HG03460 (cell line): Measurements from ENCODE around the gene NOL4L.
"Not testable (repeated sequence)": the region's sequence is repeated elsewhere in the genome, so short reads cannot be mapped to it uniquely, and the experiment has no call there.

Experiments
- ATAC-seq: cut with Tn5 transposase; IDR thresholded peaks from one replicate; pipeline ENCODE4 v1.9.1; 2021; ENCODE audit not compliant: unreplicated experiment

Gene NOL4L

GRCh38 chr20:32436142-32436861 is 148.8 kb downstream of the NOL4L start:
- no peak for ATAC-seq

- ATAC-seq: no peak
Observed at GRCh38 chr20:32435449-32436107, 149.6 kb downstream of the NOL4L start.

- ATAC-seq: no peak
Observed at GRCh38 chr20:32434434-32434833, 150.7 kb downstream of the NOL4L start.

DNA sequence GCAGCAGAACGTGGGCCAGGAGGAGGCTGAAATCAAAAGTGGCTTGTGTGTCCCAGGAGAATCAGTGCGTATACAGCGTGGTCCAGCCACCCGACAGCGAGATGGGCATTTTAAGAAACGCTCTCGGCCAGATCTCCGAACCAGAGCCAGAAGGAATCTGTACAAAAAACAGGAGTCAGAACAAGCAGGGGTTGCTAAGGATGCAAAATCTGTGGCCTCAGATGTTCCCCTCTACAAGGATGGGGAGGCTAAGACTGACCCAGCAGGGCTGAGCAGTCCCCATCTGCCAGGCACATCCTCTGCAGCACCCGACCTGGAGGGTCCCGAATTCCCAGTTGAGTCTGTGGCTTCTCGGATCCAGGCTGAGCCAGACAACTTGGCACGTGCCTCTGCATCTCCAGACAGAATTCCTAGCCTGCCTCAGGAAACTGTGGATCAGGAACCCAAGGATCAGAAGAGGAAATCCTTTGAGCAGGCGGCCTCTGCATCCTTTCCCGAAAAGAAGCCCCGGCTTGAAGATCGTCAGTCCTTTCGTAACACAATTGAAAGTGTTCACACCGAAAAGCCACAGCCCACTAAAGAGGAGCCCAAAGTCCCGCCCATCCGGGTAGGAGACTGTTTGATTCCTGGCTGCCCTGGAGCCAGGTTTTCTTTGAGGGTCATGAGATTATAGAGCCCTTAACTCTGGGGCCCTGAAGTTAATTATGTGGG is 151.7 kb downstream of the NOL4L start:
- no peak for ATAC-seq

GRCh38 chr20:32432277-32432676 is 152.9 kb downstream of the NOL4L start:
- no peak for ATAC-seq

DNA sequence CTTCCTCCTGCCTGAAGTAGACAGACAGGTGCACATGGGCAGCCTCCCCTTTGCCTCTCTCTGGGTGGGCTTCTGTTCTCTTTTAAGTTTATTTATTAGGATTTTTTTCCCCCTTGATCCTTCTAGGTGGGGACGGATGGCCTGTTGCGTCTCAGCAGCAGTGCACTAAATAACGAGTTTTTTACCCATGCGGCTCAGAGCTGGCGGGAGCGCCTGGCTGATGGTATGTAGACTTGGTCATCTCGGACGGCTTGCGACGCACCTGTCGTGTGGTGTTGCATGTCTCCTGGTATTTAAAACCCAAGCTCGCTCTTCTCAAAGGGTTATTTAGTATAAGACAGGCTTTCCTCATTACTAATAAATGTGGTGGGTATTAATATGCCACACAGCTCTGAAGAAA is 153.7 kb downstream of the NOL4L start:
- ATAC-seq: no peak

- no peak for ATAC-seq
Observed at GRCh38 chr20:32429745-32430360, 155.3 kb downstream of the NOL4L start.

GRCh38 chr20:32429343-32429742 is 155.8 kb downstream of the NOL4L start:
- no peak for ATAC-seq

DNA sequence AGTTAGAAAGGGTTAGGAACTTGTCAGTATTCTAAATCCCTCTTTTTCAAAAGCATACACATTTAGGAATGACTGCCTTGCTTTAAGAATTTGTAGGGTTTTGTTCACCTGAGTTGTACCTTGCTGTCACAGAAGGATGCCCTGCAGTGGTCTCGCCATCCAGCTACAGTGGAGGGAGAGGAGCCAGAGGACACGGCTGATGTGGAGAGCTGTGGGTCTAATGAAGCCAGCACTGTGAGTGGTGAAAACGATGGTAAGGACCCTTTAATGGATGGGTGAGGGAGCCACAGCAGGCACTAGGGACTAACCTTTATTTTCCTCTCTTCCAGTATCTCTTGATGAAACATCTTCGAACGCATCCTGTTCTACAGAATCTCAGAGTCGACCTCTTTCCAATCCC is 157.1 kb downstream of the NOL4L start:
- no peak for ATAC-seq

- no peak for ATAC-seq
Observed at GRCh38 chr20:32421290-32421689, 163.8 kb downstream of the NOL4L start.

DNA sequence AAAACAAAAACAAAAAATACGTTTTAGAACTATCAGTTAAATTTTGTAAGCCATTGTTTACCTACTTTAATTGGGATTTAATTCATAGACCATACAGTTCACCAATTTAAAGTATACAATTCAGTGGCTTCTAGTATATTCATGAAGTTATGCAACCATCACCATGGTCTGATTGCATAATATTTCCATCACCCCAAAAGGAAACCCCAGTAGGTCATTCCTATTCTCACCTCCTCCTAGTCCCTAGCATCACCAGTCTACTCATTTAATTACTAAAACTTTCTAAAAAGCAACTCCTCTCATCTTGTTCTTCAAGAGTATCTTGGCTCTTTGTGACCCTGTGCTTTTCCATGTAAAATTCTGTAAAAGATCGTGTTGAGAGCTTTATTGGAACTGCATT is 166.8 kb downstream of the NOL4L start:
- no peak for ATAC-seq

DNA sequence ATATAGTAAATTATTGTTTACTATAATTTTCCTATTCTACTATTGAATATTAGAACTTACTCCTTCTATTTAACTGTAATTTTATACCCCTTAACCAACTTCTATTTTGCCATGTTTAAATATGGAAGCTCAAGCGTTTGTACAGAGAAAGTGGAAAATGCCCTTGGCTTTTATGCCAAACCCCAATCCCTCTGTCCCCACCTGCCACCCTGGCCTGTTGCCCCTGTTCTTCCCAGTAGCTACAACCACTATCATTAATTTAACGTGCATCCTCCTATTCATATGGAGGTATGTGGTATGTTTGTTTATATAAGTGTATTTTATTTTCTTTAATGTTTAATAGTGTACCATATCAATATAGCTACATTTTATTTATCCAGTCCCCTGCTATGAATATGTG is 168.9 kb downstream of the NOL4L start:
- ATAC-seq: no peak

GRCh38 chr20:32415494-32415893 is 169.6 kb downstream of the NOL4L start:
- no peak for ATAC-seq

DNA sequence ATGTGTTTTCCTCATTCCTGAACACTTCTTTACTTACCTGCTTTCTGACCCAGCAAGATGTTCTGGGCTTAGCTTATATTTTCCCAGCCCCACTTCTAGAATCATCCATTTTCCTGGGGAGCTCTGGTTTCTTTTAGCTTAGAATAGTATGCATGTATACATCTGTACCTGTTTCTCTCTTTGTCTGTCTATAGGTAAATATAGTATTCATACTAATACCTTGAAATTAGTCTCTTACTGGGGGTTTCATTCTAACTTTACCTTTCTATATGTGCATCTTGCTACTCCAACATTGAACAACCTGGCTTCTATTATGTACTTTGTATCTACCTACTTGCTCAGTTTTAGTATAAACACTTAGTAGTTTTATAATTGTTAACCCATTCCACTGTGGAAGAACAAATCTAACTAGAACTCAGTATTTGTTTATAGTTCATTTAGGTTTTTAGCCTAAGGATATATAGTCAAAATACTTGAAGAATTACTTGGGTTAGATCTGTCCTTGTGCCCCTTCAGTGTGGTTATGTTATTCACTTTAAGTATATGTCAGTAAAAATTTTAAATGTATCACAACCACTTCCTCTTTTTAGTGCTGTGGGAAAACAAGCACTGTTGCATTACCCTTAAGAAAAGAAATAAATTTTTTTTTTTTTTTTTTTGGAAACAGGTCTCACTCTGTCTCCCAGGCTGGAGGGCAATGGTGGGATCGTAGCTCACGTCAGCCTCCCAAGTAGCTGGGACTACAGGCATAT is 173.0 kb downstream of the NOL4L start:
- ATAC-seq: no peak

DNA sequence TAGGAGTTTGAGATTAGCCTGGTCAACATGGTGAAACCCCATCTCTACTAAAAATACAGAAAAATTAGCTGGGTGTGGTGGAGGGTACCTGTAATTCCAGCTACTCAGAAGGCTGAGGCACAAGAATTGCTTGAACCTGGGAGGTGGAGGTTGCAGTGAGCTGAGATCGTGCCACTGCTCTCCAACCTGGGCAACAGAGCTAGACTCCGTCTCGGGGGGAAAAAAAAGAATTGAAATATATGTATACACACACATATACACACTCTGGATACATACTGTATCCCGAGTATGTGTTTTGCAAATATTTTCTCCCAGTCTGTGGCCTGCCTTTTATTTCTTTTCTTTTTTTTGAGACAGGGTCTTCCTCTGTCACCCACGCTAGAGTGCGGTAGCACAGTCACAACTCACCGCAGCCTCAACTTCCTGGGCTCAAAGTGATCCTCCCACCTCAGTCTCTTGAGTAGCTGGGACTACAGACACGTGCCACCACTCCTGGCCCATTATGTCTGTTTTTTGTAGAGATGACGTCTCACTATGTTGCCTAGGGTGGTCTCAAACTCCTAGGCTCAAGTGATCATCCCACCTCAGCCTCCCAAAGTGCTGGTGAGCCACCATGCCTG is 177.9 kb downstream of the NOL4L start:
- ATAC-seq: not testable (repeated sequence)

- no peak for ATAC-seq
Observed at GRCh38 chr20:32406701-32407100, 178.4 kb downstream of the NOL4L start.

DNA sequence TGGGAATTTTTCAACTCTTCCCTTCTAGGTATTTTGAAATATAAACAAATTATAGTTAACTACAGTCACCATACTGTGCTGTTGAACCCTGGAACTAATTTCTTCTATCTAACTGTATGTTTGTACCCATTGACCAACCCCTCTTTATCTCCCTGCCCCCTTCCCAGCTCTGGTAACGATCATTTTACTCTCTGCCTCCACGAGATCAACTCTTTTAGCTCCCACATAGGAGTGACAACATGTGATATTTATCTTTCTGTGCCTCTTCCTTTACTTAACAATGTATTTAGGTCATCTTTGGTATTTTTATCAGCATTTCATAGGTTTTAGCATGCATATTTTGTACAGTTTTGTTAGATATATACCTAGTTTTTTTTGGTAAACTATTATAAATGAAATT is 181.1 kb downstream of the NOL4L start:
- no peak for ATAC-seq

- ATAC-seq: no peak
Observed at GRCh38 chr20:32400476-32400875, 184.7 kb downstream of the NOL4L start.

- ATAC-seq: no peak
Observed at GRCh38 chr20:32397567-32398084, 187.5 kb downstream of the NOL4L start.

DNA sequence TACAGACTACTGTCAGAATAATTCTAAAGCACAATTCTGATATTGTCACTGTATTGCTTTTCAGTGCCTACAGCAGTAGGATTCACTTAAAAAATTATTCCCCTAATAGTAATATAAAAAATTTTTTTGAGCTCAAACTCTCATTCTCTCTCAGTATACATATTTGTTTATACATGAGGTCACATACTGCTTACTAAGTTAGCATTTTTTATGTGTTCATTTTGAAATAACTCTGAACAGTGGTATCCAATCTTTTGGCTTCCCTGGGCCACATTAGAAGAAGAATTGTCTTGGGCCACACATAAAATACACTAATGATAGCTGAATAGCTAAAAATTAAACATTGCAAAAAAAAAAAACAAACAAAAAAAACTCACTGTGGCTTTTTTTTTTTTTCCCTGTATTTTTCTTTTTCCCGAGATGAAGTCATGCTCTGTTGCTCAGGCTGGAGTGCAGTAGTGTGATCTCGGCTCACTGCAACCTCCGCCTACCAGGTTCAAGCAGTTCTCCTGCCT is 188.4 kb downstream of the NOL4L start:
- ATAC-seq: no peak
